ENCODE measurements around the gene ACSF2. TPM values are rescaled to one million over a fixed set of nuclear protein-coding genes. Genes with fewer than 3 reads are reported as not detected.

The ACSF2 gene
- total RNA-seq, 4 donors from 2014 or later, result 31.3 to 63.1 (median 42.2) TPM

GRCh38 chr17:50397111-50397918, 28.7 kb upstream of the ACSF2 start, which contains the start of gene LRRC59:
LRRC59 (minus strand) TSS chr17:50397523; CDS start chr17:50397317, 206 bp downstream.
- TF ChIP-seq CTCF (IDR thresholded peaks at IDR 0.05; ENCODE audit: low read depth), result no peak

- no peak for TF ChIP-seq CTCF (IDR thresholded peaks at IDR 0.05; ENCODE audit: low read depth)
Observed at GRCh38 chr17:50397919-50398285, 28.1 kb upstream of the ACSF2 start.

GRCh38 chr17:50406578-50406977, 19.4 kb upstream of the ACSF2 start:
- TF ChIP-seq CTCF (IDR thresholded peaks at IDR 0.05; ENCODE audit: low read depth), result no peak

- TF ChIP-seq CTCF (IDR thresholded peaks at IDR 0.05; ENCODE audit: low read depth), result no peak
Observed at GRCh38 chr17:50407921-50408320, 18.1 kb upstream of the ACSF2 start.

GRCh38 chr17:50412188-50412732, 13.8 kb upstream of the ACSF2 start:
- TF ChIP-seq CTCF (IDR thresholded peaks at IDR 0.05; ENCODE audit: low read depth), result no peak

GRCh38 chr17:50414808-50415207, 11.2 kb upstream of the ACSF2 start:
- no peak for TF ChIP-seq CTCF (IDR thresholded peaks at IDR 0.05; ENCODE audit: low read depth)

- no peak for TF ChIP-seq CTCF (IDR thresholded peaks at IDR 0.05; ENCODE audit: low read depth)
Observed at GRCh38 chr17:50420419-50421112, 5.5 kb upstream of the ACSF2 start.

Measured in subcutaneous adipose tissue (tissue), 4 donors.